ENCODE data around the gene ZNF593.

The ZNF593 gene

DNA sequence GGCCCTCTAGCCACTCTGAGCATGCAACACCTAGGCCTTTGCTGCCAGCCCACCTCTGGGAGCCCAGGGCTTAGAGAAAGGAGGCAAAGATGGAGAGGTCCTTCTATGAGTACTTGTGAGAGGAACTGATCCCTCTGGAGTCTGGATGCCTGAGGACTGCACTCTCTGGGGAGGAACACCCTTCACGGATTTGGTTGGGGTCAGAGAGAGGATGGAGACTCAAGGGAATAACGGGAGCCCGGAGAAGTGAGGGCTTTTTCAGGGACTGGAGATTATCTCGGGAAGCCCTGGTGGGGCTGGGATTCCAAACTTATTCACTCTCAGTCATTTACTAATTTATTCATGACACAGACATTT, 532 bp upstream of the ZNF593 start:
- DNase-seq (ENCODE audit: low read depth in 2 of 2) = no peak

DNA sequence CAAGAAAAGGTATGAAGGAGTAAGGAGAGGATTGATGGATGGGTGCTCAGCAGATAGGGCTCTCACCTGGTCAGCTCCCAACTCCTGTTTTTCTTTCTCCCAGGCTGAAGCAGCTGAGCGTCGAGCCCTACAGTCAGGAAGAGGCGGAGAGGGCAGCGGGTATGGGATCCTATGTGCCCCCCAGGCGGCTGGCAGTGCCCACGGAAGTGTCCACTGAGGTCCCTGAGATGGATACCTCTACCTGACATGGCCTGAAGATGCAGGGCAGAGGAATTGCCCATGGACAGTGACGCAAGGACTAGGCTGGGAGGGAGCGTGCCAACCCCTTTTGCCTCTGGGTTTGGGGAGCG, 739 bp downstream of the ZNF593 start:
- DNase-seq (ENCODE audit: low read depth in 2 of 2) = no peak

DNA sequence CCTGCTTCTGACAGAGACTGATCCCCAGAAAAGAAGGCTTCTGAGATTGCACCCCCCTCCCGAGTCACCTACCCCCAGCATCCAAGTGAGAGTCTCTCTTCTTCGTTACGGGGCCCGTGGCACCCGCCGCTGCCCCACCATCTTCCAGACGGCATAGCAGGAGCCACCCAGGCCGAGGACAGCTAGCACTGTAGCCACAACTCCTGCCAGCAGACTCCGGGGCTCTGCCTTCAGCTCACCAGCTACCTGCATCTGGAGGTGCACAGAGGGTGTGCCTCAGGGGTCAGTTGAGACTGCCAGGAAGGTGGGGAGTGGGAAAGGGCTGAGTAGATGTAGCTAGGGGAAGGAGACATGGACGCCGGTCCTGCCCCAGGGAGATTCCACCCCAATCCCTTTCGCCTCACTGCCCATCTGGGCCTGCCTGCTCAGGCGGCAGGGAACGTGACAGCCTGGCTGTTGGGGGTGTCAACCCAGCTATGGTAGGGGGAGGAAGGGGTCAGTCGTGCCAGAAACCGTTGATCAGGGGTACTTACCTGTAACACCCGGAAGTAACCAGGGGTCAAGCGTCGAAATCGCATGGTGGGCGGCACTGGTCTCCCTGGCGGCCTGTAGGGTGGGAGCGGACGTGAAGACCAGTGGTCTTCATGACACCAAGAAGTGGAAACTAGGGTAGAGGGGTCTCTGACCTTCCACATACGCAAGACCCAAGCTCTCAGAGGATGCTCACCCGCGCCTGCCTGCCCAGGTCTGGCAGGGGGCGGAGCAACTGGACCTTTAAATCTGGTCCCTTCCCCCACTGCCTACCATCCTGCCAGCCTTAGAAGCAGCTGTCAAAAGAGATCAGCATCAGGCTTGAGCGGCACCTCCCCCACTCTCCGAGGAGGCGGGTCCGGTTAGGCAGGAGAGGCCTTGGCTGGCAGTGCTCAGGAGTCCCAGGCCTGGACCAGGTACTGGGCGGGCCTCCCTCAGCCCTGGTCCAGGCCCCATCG, 1.7 kb downstream of the ZNF593 start, which contains the start of gene ZNF593OS:
ZNF593OS (minus strand) TSS at position 749 of the 989 bp plus-strand sequence; CDS start at position 578, 171 bp downstream.
- DNase-seq (ENCODE audit: low read depth in 2 of 2) = no peak

DNA sequence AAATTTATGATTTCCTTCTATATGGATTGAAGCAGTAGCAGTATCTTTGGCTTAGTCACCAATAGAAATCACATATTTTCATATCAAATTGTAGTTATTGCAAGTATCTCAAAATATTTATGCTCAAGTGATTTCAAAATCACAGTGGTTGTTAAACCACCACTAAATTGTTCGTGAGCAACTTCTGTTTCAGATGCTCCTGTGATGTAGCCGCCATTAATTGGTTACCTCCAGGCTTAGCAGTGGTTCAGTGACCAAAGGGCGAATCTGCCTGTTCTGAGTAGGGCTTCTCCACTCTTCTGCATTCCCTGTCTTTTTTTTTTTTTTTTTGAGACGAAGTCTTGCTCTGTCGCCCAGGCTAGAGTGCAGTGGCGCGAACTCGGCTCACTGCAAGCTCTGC, 5.6 kb downstream of the ZNF593 start:
- no peak for DNase-seq (ENCODE audit: low read depth in 2 of 2)

DNA sequence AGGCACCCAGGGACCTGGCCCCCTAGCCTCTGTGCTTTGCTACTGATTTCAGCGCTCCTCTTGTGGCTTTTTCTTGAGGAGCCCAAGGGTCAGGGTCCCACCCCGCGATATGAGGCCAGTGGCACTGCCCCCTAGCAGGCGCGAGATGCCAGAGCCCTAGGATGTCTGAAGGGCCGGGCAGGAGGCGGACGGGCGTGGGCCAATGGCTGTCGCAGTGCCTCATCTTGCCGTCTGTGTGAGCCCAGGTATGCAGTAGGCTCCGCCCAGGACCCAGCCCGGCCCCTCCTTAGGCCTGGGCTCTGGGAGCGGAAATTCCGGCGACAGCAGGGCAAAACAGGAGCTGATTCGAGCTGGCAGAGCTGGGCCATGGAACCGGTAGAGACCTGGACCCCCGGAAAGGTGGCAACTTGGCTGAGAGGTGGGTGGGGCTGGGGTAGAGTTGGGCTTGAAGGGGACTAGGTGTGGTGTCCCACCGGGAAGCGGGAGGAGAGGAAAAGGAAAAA, 7.5 kb downstream of the ZNF593 start, which contains the start of gene CNKSR1:
CNKSR1 (plus strand) TSS at position 310 of the 503 bp plus-strand sequence; CDS start at position 367, 57 bp downstream.
- no peak for DNase-seq (ENCODE audit: low read depth in 2 of 2)

DNA sequence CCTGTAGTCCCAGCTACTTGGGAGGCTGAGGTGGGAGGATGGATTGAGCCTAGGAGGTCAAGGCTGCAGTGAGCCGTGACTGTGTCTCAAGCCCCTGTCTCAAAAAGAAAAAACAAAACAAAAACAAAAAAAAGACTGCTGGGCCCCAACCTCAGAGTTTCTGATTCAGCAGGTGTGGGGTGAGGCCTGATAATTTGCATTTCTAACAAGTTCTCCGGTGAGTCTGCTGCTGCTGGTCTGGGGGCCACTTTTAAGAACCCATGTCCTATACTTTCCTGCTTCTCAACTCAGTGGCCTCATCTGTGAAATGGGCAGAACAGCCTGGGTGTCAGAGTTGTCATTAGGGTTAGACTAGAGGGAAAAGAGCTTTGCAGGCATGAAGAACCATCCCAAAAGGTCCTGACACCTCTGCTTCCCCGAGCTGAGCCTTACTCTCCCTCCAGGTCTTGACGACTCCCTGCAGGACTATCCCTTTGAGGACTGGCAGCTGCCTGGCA, 10.3 kb downstream of the ZNF593 start:
- no peak for DNase-seq (ENCODE audit: low read depth in 2 of 2)

DNA sequence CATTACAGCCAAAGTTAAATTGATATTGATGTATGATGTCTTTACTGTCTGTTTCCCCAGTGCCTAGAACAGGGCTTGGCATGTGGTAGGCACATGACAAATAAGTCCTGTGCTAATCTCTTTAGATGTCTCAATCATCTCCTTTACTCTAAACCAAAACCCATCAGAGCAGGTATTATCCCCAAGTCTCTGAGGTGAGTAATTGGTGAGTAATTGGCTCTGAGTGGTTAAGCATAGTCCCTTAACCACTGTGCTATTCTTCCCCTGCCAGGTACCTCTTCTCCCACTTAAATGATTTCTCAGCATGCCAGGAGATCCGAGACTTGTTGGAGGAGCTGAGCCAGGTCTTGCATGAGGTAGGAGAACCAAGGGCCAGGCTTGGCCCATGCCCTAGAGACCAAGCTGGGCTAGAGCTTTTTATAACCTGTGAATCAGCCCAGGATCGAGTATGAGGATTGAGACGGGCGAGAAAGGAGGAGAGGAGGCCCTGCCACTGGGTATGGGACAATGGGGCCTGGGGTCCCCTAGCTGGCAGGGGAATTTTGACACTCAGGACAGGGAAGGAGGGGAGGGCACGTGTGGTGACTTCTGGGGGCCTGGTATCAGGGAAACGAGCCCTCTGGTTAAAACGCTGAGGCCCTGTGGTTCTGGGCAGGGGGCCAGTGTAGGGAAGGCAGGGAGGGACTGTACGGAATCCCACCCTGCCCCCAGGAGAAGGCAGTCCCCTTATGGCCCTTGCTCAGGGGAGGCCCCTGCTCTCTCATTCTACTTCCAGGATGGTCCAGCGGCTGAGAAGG, 12.1 kb downstream of the ZNF593 start:
- DNase-seq (ENCODE audit: low read depth in 2 of 2) = no peak

DNA sequence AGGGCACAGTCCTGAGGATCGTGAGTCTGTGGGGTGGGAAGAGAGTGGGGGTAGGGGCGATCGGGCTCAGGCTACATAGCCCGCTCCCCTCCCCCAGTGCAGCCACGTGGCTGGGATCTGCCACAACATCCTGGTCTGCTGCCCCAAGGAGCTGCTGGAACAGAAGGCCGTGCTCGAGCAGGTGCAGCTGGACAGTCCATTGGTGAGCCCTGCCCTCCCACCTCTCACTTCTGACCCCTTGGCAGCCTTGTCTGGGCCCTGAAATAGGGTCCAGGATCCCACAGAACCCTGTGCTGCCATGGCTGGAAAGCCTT, 12.6 kb downstream of the ZNF593 start:
- DNase-seq (ENCODE audit: low read depth in 2 of 2) = no peak

DNA sequence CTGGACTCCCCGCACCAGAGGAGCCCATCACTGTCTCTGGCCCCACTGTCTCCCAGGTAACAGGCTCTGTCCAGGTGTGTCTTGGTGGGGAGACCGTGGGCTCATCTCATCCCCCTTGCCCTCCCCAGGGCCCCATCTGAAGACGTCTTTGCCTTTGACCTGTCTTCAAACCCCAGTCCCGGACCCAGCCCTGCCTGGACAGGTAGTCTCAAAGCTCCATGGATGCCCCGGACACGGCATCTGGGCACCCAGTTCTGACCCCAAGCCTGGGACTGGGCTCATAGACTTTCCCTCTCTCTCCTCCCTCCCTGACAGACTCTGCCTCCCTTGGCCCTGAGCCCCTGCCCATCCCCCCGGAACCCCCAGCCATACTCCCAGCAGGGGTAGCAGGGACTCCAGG, 14.4 kb downstream of the ZNF593 start:
- DNase-seq (ENCODE audit: low read depth in 2 of 2) = no peak

DNA sequence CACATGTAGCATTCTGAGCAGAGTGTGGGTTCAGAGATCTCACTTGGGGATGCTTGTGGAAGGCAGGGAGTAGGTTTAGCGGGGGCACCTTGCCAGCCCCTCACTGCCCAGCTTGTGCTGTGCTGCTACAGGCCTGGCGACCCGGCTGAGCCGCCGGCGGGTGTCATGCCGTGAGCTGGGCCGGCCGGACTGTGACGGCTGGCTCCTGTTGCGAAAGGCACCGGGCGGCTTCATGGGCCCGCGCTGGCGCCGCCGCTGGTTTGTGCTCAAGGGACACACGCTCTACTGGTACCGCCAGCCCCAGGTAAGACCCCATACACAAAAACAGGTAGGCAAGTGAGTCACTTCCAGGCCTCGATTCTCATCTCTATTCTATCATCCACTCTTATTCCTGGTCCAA, 15.2 kb downstream of the ZNF593 start:
- DNase-seq (ENCODE audit: low read depth in 2 of 2) = no peak

DNA sequence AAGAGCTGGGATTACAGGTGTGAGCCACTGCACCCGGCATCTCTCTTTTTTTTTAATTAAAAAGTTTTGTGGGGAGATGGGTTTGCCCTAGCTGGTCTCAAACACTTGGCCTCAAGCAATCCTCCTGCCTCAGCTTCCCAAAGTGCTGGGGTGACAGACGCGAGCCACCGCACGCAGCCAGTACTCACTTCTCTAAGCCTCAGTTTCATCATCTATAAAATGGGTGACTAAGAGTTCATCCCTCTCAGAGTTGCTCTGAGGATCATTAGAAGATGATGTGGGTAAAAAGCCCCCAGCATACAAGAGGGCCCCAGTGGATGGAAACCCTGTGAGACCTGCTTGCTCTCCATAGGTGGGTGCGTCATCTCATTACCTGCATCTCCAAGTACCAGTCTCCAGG, 18.2 kb downstream of the ZNF593 start:
- DNase-seq (ENCODE audit: low read depth in 2 of 2) = no peak

DNA sequence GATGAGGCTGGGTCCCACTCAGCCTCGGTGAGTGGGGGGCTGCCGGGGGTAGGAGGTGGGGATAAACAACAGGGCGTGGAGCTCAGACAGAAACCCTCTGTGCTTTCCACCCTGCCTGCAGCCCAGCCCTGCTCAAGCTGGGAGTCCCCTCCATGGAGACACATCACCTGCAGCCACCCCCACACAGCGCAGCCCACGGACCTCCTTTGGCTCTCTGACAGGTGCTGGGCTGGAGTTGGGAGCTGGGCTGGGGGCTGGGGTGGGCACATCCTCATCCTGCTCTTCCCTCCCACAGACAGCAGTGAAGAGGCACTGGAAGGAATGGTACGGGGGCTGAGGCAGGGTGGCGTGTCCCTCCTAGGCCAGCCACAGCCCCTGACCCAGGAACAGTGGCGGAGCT, 18.8 kb downstream of the ZNF593 start:
- no peak for DNase-seq (ENCODE audit: low read depth in 2 of 2)

DNA sequence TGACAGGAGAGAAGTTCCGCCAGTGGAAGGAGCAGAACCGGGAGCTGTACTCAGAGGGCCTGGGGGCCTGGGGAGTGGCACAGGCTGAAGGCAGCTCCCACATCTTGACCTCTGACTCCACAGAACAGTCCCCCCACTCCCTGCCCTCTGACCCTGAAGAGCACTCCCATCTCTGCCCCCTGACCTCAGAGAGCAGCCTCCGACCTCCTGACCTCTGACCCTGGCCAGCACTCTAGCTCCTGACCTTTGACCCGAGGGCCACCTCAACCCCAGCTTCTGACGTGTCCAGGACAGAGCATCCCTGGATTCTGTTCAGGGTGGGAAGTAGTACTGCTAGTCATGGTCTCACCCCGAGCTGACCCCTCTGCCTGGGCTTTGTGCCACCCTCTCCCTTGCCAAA, 19.6 kb downstream of the ZNF593 start:
- no peak for DNase-seq (ENCODE audit: low read depth in 2 of 2)

DNA sequence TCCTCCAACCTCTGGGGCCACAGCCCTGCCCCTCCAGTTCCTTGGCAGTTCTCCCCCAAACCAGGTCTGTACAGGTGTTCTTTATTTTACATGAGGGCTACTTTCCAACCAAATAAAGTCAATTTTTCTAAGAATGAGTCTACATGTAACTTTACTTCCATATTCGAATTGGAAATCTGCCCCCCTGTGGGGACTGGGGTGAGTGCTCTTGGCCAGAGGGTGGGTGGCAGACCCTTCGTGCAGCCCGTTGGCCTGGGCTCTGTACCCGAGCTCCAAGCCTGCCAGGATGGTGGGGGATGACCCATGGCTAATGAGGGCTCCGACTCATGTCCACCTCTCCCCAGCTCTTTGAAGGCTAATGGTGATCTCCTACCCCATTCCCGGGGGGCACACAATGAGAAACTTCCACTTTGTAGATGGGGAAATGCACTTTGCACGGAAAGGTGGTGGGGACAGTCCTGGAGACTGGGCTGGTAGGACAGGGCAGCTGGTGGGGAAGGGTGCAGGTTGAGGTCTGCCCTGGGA, 20.1 kb downstream of the ZNF593 start:
- DNase-seq (ENCODE audit: low read depth in 2 of 2) = no peak

DNA sequence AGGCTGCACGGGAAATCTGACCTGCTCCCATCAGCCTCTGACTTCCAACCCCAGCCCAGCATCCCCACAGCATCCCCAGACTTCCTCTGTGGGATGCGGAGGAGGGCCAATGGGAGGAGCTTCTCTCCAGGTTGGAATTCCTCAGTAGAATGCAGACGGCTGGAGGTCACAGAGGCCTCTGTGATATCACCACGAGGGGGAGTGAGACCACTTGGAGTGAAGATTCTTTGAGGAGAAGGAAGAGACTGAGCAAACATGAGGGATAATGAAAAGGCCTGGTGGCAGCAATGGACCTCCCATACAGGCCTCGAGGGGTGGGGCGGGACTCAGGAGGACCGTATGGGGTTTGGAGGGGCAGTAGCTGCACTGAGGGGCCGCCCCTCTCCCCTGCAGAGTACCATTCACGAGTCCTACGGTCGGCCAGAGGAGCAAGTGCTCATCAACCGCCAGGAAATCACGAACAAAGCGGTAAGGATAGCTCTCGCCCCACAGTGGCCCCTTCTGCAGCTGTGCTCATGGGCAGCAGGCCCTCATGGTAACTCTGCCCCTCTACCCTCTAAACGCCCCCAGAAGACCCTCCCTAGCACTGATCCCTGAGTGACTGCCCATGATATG, 20.8 kb downstream of the ZNF593 start, which contains the start of gene CATSPER4:
CATSPER4 (plus strand) TSS at position 230 of the 615 bp plus-strand sequence; CDS start at position 256, 26 bp downstream.
- DNase-seq (ENCODE audit: low read depth in 2 of 2) = no peak

DNA sequence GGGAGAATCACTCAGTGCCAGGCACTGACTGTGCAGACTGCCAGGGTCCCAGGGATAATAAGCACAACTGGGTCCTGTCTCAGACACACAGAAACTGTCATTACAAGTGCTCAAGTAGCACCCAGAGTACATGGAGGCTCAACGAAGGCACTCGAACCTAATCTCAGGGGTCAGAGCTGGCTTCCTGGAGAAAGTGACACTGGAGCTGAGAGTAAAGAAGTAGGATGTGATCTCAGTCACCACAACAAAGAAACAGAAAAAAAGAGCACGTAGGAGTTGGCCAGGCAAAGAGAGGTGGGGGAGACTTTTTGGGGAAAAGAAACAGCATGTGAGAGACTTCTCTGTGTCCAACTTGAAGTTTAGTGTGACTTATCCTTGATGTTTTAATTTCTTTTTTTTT, 22.0 kb downstream of the ZNF593 start:
- no peak for DNase-seq (ENCODE audit: low read depth in 2 of 2)

DNA sequence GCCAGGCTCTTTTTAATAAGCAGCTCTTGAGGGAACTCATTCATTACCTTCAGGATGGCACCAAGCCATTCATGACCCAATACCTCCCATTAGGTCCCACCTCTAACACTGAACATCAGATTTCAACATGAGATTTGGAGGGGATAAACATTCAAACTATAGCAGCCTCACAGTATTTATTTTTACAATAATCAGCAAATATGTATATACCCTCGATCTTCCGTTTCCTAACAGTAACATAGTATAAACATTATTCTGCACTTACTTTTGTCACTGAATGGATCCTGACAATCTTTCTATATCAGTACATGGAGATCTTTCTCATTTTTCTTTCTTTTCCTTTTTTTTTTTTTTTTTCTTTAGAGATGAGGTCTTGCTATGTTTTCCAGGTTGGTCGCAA, 26.1 kb downstream of the ZNF593 start:
- DNase-seq (ENCODE audit: low read depth in 2 of 2) = no peak

DNA sequence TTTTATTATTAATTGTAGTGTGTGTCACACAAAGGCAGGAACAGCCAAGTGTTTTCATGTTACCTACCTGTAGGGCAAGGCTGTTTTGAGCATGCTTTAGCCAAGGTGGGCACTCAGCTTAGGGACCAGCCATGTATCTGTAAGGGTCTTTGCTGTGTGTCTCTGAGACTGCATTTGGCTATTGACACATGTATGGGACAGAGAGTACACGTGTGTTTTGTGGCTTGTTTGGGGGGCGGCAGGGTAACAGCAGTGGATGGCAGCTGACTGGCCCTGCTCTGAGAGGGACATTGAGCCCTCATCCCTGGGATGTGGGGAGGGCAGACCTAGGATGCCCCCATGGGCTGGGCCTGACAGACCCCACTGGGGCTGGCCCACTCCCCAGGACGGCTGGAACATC, 27.6 kb downstream of the ZNF593 start:
- no peak for DNase-seq (ENCODE audit: low read depth in 2 of 2)

DNA sequence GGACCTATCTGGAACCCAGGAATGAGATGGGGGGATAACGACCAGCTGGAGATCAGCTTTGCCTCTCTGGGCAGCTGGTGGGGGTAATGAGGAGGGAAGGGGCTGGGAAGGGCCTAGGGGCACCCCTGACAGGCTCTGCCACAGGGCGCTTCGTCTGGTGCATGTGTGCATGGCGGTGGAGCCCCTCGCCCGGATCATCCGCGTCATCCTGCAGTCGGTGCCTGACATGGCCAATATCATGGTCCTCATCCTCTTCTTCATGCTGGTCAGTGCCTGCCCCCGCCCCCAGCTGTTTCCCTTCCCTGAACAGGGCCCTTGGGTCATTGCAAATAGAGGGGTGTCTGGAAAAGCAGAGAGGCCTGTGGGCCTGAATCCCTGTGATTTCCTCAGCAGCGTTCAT, 28.1 kb downstream of the ZNF593 start:
- no peak for DNase-seq (ENCODE audit: low read depth in 2 of 2)

DNA sequence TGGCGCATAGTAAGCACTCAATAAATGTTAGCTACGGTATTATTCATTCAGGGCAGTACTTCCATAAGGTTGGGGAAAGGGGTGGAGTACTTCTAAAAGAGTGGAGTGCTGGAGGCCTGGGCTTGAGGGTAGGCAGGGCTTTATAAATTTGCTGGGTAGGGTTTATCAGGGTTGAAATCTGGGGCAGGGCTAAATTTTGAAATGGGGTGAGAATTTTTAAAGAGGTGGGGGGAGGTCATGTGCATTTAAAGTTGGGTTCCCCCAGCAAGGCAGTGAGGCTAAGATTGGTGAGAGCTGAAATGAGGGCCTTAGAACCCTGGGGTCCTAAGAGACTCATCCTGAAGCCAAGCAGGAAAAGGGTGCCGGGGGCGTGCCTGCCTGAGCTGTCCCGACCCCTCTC, 30.7 kb downstream of the ZNF593 start:
- DNase-seq (ENCODE audit: low read depth in 2 of 2) = no peak

DNA sequence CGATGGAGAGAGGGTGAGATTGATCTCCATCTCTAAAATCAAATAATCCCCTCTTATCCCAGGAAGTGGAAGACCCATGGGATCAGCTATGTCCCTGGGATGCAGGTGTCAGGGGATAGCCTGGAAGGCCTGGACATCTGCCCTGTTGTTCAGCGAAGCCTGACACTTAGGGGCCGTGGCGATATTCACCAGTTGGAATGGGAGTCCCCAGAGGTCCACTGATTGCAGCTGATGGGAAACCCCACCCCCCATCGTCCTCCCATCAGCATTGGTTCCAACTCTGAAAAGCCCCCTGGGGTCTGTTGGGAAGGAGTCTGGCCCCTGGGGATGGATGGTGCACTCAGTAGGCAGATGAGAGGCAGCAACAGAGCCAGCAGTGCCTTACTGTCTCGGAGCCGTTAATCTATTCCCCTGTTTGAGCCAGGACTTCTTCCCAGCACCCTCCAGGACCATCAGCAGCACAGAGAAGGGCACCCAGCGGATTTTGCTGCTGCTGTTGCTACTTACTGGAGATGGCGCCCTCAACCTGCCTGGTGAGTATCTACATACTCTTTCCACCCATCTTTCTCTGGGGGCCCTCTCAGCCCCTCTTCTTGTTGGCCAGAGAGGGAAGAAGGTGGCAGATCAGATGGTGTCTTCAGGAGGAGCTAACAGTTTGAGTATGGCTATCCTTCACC, 34.1 kb downstream of the ZNF593 start:
- no peak for DNase-seq (ENCODE audit: low read depth in 2 of 2)

All from activated CD4-positive, alpha-beta T cell treated with anti-CD3 and anti-CD28 coated beads for 24 hours (primary cell).